ENCODE measurements around the gene TIGAR. TPM values are rescaled to one million over a fixed set of nuclear protein-coding genes. Genes with fewer than 3 reads are reported as not detected.

TIGAR gene
- polyA plus RNA-seq, 2 of the 4 experiments (the other 2 are of a cell fraction) = 24.5 to 50.9 TPM

DNA sequence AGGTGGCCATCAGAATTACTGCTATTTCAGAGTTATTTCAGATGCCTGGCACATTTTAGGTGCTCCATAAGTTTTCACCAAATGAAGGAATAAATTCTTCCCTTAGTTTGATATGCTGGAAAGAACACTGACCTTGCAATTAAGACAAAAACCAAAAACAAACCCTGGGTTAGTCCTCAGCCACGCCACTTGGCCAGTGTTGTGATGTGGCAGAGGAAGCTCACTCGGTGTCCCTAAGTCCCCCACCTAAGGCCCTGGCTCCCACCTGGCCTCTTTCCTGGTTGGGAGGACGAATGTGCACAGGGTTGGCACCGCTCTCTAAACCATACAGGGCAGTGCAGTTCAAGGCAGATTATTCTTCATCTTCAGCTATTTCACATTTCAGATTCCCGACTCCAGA, 72.2 kb downstream of the TIGAR start:
- no peaks in the 10 kb centered on the region for H3K9me3 ChIP-seq
- POLR2A ChIA-PET = no interaction called here
- CTCF ChIA-PET = interaction anchor here (0.6 to 1.0 kb wide), 2 partner anchors 12 to 116 kb away, joined by 3 read pairs; no protein-coding TSS in a partner anchor
- 3% methylated on average over 5 of the region's 5 CpGs for WGBS (ENCODE audit: missing lambda C conversion rate)
- no peak overlapping the region for H3K27ac ChIP-seq
- TF ChIP-seq ZFP36 (IDR thresholded peaks at IDR 0.05; ENCODE audit: borderline replicate concordance, partially characterized antibody) (no peak), FOXS1 (CRISPR knock-in tag; IDR thresholded peaks at IDR 0.05) (no peak), GATA3 (IDR thresholded peaks at IDR 0.05; ENCODE audit: borderline replicate concordance) (no peak), KDM5A (IDR thresholded peaks at IDR 0.05) (no peak), CBX8 (IDR thresholded peaks at IDR 0.05) (peak; percentile 87), RAD21 (conservative IDR thresholded peaks at IDR 0.05 in 1 of 2, IDR thresholded peaks at IDR 0.05 in 1 of 2) (no peak), ELK1 (IDR thresholded peaks at IDR 0.05; ENCODE audit: low read depth, low read length) (no peak), BCL3 (IDR thresholded peaks at IDR 0.05) (no peak), TFCP2L1 (CRISPR knock-in tag; IDR thresholded peaks at IDR 0.05) (no peak), RFX5 (IDR thresholded peaks at IDR 0.05) (no peak), CBX2 (IDR thresholded peaks at IDR 0.05; ENCODE audit: borderline replicate concordance, low read depth) (no peak), EHMT2 (IDR thresholded peaks at IDR 0.05; ENCODE audit: low read depth) (no peak), RNF2 (IDR thresholded peaks at IDR 0.05; ENCODE audit: borderline replicate concordance, low read depth) (peak; percentile 81)
- TF ChIP-seq, protein P1, sequence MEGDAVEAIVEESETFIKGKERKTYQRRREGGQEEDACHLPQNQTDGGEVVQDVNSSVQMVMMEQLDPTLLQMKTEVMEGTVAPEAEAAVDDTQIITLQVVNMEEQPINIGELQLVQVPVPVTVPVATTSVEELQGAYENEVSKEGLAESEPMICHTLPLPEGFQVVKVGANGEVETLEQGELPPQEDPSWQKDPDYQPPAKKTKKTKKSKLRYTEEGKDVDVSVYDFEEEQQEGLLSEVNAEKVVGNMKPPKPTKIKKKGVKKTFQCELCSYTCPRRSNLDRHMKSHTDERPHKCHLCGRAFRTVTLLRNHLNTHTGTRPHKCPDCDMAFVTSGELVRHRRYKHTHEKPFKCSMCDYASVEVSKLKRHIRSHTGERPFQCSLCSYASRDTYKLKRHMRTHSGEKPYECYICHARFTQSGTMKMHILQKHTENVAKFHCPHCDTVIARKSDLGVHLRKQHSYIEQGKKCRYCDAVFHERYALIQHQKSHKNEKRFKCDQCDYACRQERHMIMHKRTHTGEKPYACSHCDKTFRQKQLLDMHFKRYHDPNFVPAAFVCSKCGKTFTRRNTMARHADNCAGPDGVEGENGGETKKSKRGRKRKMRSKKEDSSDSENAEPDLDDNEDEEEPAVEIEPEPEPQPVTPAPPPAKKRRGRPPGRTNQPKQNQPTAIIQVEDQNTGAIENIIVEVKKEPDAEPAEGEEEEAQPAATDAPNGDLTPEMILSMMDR (IDR thresholded peaks at IDR 0.05) = no peak
- no peaks in the 10 kb centered on the region for H3K4me1 ChIP-seq
- H3K4me3 ChIP-seq = no peak overlapping the region
- H3K4me2 ChIP-seq = no peak overlapping the region
- FAIRE-seq (no peak), ATAC-seq (no peak), DNase-seq (ENCODE audit: low read depth in 1 of 2, low spot score in 1 of 2) (no peak)

DNA sequence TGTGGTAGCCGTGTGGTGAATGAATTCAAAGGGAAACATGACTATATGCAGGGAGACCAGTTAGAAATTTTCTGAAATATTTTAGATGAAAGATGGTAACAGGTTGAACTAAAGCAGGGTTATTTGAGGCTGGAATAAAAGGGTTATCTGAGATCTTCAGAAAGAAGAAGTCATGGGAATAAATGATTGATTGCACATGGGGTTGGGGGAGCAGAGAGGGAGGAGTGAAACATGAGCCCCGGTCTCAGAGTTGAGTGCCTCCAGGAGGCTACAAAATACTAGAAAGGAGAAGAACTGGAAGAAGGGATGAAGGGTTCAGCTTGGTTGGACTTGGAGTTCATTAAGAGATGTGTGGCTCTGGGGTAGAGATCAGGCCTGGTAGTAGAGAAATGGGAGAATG, 74.8 kb downstream of the TIGAR start:
- Histone ChIP-seq H3K4me3 (no peak overlapping the region), H3K27ac (no peak overlapping the region), H3K4me2 (no peak overlapping the region), H3K4me1 (no peaks in the 10 kb centered on the region), H3K9me3 (no peaks in the 10 kb centered on the region; the same call in 2 of the 3 replicates)
- FAIRE-seq = no peak
- TF ChIP-seq TP53 (CRISPR knock-in tag; IDR thresholded peaks at IDR 0.05) (no peak), RCOR1 (IDR thresholded peaks at IDR 0.05; ENCODE audit: low read depth, low read length) (no peak), POLR2AphosphoS2 (conservative IDR thresholded peaks at IDR 0.05; ENCODE audit: low read length) (no peak)
- 0% methylated on average over 2 of the region's 2 CpGs for WGBS (ENCODE audit: missing lambda C conversion rate)
- ATAC-seq = no peak
- CTCF ChIA-PET = no interaction called here
- no peak for DNase-seq (ENCODE audit: low read depth in 1 of 2, low spot score in 1 of 2)
- POLR2A ChIA-PET = no interaction called here

DNA sequence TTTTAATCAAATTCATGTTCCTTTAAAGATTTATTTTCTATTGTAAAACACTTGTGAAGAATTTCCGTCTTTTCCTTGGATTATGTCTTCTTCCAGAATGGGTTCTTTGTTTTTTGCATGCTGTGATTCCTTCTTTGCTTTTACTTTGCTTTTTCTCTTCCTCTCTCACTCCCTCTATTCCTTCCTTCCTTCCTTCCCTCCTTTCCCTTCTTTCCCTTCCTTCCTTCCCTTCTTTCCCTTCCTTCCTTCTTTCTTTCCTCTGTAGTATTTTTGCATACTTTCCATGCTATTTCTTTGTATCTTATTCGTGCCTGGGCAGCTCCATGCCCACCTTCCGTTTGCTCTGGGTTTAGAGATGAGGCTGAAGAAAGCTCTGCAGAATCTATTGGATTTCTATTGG, 80.1 kb downstream of the TIGAR start:
- POLR2A ChIA-PET = no interaction called here

More for the DNA sequence above, 80.1 kb downstream of the TIGAR start:
- ATAC-seq = no peak
- CTCF ChIA-PET = no interaction called here
- Histone ChIP-seq H3K4me3 (no peak overlapping the region), H3K27ac (no peak overlapping the region), H3K4me1 (no peaks in the 10 kb centered on the region), H3K9me3 (no peaks in the 10 kb centered on the region; the same call in 2 of the 3 replicates), H3K4me2 (no peak overlapping the region)
- TF ChIP-seq HOXA7 (CRISPR knock-in tag; IDR thresholded peaks at IDR 0.05) (no peak), HOXB5 (CRISPR knock-in tag; IDR thresholded peaks at IDR 0.05) (no peak), EP300 (IDR thresholded peaks at IDR 0.05) (no peak), RFX5 (IDR thresholded peaks at IDR 0.05) (no peak), CBX2 (IDR thresholded peaks at IDR 0.05; ENCODE audit: borderline replicate concordance, low read depth) (no peak), JUN (IDR thresholded peaks at IDR 0.05) (no peak), CBX8 (IDR thresholded peaks at IDR 0.05) (no peak)
- TF ChIP-seq, protein P2, sequence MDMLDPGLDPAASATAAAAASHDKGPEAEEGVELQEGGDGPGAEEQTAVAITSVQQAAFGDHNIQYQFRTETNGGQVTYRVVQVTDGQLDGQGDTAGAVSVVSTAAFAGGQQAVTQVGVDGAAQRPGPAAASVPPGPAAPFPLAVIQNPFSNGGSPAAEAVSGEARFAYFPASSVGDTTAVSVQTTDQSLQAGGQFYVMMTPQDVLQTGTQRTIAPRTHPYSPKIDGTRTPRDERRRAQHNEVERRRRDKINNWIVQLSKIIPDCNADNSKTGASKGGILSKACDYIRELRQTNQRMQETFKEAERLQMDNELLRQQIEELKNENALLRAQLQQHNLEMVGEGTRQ (IDR thresholded peaks at IDR 0.05) = no peak
- no peak for DNase-seq (ENCODE audit: low read depth in 1 of 2, low spot score in 1 of 2)
- no peak for FAIRE-seq
- WGBS (ENCODE audit: missing lambda C conversion rate) = 14% methylated on average over 3 of the region's 3 CpGs

Measured in A549 (cell line).